ENCODE results near the gene NDUFB10. TPM values are rescaled to one million over a fixed set of nuclear protein-coding genes. Genes with fewer than 3 reads are reported as not detected.
"Not testable (repeated sequence)": the region's sequence is repeated elsewhere in the genome, so short reads cannot be mapped to it uniquely, and the experiment has no call there.

The NDUFB10 gene
- total RNA-seq, 1 donor from 2014 or later, result 97.5 TPM

DNA sequence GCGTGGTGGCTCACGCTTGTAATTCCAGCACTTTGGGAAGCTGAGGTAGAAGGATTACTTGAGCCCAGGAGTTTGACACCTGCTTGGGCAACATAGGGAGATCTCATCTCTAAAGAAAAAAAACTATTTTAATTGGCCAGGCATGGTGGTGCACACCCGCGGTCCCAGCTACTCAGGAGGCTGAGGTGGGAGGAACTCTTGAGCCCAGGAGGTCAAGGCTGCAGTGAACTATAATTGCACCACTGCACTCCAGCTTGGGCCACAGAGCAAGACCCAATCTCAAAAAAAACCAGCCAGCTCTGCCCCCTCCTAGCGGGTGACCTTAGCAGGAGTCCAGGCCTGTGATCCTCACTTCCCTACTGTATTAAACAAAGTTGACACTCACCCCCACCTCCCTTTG lies 35.2 kb upstream of the NDUFB10 start:
- DNase-seq (ENCODE audit: low spot score), result no peak

DNA sequence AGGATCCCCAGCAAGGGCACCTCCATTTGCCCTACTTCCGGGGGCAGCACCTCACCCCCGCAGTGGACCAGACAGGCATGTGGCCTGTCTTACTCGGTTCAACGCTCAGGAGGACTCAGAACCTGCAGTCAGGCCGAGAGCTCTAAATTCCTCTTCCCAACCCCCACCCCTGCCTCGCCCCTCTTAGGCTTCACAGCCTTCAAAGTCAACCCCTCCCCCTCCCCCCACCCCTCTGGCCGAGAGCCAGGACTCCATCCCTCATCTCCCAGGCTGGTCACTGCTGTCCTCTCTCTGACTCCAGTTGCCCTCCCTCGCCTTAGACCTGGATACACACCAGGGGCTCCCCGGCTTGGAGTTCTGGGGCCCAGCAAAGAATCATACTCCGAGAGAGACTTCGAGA lies 33.1 kb upstream of the NDUFB10 start:
- DNase-seq (ENCODE audit: low spot score), result no peak

DNA sequence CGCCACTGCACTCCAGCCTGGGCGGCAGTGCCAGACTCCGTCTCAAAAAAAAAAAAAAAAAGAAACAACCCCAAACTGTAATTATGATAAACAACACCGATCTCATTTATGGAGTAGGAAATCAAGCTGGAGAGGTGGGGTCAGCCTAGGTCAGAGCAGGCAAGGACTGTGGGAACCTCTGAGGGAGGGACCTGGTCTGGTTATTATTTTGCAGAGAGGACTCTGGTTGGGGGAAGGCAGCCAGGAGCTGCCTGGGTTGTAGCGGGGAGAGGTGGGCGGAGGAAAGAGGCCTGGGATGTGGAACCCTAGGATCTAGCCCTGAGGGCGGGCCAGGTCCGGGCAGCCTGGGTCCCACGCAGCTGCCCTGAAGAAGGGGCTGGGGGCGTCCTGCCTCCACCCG lies 30.2 kb upstream of the NDUFB10 start:
- no peak for DNase-seq (ENCODE audit: low spot score)

DNA sequence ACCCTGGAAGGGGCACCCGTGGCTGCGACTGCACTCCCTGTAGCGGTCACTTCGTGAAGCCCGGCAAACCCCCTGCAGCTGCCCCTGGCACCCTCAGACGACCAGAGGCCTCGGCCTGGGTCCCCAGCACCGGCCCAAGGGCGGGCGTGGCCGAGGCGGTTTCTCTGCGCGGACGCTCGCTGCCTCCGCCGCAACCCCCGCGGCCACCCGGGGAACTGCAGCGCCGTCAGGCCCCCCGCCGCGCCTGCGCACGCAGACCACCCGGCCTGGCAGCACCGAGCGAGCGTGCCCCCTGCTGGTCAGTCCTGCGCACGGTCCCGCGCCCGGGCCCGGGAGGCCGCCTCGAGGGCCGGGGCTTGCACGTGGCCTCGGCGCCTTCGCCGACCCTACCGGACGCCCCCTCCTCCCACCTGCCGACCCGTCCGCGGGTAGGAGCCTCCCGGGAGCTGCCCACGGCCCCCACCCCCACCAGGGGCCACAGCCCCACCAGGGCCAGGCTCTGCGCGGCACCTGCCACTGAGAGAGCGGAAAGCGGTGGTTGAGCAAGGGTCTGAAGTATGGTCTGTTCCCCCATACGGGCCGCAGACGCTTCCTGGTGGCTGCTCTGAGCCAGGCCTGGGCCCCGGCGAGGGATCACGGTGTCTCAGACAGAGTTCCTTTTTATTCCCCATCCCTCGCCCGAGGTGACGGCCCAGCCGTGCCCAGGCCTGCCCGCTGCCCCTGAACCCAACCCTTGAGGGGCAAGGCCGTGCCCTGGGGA lies 29.6 kb upstream of the NDUFB10 start:
- peak; percentile 90 for DNase-seq (ENCODE audit: low spot score)

DNA sequence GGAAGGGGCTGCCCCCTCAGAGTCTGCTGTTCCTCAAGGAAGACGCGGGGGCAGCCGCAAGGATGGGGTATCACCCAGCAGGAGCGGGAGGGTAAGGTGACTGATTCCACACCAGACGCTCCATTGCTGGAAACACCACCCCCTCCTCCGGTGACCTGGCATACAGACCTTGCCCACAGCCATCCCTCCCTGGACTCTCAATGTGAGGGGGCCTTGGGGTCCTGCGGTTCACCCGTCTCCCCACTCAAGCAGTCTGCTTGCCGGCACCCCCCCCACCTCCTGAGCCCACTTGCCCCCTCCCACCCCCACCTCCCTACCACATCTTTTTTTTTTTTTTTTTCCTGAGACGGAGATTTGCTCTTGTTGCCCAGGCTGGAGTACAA lies 29.0 kb upstream of the NDUFB10 start:
- no peak for DNase-seq (ENCODE audit: low spot score)

DNA sequence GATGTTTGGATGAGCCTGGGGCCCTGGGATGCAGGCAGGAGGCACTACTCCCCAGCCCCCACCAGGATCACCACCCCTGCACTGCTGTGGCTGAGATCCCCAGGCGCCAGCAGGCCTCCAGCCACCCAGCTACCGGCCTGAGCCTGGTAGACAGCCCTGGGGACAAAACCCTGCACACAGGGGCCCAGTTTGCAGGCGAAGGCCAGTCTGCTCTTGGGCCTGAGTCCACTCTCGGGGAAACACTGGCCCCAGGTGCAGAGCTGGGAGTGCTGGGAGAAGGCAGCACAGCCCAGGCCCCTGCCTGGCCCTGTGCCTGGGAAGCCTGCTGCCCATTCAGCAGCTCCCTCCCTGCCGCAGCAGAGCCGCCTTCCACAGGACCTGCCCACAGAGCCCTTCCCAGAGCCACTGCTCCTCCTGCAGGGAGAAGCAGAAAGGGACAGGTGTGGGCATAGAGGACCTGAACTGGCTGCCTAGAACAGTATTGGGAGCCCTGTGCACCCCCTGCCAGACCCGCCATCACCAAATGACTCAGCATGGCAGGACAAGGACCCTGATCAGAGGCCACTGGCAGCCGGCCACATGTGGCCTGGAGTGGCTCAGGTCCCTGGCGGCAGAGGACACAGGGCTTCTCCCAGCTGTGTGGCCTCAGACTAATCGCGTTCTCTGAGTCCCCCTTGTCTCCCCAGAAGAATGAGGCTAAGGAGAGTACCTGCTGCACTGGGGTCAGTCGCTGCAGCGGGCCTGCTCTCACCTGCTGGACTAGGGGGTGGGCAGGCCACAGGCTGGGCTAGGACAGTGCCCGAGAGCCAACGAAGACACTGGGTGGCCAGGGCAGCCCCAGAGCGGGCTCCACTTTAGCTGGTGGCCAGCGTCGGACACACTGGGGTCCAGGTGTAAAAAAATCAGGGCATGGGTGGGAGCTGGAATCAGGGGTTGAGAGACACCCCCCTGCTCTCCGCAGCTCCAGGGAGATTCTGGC lies 27.0 kb upstream of the NDUFB10 start:
- no peak for DNase-seq (ENCODE audit: low spot score)

DNA sequence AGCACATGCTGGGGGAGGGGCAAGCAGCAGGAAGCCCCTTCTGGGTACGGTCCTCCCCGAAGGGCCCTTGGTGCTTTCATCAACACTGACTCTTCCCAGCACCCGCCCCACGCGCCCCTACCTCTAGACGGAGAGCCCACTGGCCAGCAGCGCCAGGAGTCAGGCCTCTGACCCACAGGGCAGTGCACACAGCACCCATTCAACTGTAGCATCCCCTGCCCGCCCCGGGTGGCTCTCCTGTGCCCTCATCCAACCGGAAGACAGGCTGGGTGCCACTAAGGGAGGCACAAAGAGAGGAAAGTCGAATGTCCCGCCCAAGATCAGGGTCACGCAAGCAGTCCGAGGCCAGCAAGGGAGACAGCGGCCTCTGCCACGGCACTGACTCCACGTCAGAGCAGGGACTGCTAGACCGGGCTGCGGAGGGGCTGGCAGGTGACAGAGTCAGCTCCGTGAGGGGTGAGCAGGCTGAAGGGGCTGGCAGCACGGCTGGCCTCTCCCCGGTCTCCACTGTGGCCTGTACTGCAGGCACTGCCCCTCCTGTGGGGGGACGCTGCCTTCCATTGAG lies 26.2 kb upstream of the NDUFB10 start:
- DNase-seq (ENCODE audit: low spot score), result no peak

DNA sequence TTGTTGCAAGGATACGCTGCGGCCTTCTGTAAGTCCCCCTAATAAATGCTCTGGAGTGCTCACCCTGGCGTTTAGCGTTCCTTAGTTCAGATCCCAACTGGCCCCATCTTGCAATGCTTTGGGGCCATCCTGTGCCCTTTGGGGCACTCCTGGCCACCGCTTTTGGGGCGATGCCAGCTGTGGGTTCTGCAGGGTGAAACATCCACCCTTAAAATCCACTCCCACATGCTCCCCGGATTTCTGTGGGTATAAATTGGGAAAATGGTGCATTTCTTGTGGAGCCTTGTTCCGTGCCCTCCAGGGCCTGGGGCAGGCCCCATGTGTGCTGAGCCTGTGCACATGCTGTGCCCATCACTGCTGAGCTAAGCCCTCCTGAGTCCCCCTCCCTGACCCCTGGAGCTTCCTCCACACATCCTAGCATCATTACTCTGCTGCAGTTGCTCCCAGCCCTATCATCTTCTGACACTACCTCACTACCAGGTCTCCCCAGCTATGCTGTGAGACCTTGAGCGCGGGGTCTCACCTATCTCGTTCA lies 22.3 kb upstream of the NDUFB10 start:
- DNase-seq (ENCODE audit: low spot score), result no peak

DNA sequence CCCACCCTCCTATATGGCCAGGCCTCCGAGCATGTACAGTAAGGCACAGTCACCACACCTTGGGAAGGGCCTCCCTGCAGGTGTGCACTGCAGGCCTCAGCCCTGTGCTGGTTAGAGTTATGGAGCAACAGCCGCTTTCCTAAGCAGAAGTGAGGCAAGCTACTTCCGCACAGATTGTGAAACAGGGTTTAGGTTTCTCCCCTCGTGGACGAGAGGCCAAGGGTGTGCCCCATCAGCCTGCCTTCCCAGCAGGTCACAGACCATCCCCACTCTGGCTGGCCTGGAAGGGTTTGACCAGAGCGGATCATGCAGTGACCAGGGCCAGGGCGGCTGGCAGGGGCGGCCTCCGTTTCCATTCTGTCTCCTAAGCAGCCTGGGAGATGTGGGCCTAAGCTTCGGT lies 21.0 kb upstream of the NDUFB10 start:
- DNase-seq (ENCODE audit: low spot score), result peak; percentile 41

DNA sequence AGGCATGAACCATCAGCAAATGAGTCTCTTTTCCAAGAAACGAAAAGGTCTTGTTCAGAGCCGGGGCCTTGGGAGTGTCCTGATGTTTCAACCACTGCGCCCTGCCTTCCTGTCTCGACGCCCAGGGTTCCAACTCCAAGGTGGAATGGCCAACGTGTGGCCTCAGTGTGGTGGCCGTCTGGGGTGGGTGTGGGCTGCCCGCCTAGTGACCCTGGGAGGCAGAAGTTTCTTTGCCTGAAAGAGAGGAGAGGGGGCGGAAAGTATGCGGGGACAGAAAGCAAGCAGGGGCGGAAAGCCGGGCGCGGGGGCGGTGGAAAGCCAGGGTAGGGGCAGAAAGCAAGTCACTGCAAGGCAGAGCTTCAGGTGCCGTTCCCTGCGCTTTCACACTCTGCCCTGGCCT lies 20.4 kb upstream of the NDUFB10 start:
- no peak for DNase-seq (ENCODE audit: low spot score)

DNA sequence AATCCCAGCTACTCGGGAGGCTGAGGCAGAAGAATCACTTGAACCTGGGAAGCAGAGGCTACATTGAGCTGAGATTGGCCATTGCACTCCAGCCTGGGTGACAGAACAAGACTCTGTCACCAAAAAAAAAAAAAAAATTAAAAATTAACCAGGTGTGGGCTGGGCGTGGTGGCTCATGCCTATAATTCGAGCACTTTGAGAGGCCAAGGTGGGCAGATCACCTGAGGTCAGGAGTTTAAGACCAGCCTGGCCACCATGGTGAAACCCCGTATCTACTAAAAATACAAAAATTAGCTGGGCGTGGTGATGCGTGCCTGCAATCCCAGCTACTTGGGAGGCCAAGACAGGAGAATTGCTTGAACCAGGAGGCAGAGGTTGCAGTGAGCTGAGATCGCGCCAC lies 19.5 kb upstream of the NDUFB10 start:
- DNase-seq (ENCODE audit: low spot score), result not testable (repeated sequence)

DNA sequence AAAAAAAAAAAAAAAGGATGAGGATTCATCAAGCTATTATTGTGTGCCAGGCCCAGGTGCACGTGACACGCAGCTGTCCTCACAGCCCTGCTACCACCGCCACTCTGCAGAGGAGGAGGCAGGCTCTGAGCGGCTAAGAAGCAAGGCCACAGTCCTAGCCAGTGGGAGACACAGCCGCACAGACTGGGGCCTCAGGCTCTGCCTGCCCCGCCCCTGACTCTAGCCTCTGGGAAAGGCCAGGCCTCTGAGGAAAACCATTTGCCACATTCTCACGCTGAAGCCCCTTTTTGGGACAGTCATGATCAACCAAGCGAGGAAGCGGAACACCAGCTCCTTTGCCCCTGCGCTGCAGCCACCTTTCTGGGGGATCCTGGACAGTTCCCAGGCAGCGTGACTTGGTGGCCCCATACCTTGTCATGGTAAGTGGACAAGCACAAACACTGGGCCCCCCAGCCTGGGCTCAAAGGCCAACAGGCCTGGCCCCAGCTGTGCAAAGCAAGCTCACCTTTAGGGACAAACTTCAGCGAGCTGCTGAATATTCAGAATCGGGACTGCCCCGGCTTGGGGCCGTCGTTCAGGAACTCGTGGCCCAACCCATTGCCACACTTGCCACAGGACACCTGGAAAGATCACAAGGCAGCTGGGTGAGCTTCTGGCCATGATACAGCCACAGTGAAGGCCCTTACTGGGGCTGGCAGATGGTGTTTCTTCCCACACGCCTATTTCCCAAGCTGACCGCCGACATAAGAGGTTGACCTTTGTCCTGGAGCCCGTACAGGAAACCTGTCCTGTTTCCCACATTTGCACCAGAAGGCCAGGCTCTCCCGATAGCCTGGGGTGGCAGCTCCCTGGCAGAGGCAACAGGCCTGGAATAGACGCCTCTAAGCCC lies 18.8 kb upstream of the NDUFB10 start:
- no peak for DNase-seq (ENCODE audit: low spot score)

DNA sequence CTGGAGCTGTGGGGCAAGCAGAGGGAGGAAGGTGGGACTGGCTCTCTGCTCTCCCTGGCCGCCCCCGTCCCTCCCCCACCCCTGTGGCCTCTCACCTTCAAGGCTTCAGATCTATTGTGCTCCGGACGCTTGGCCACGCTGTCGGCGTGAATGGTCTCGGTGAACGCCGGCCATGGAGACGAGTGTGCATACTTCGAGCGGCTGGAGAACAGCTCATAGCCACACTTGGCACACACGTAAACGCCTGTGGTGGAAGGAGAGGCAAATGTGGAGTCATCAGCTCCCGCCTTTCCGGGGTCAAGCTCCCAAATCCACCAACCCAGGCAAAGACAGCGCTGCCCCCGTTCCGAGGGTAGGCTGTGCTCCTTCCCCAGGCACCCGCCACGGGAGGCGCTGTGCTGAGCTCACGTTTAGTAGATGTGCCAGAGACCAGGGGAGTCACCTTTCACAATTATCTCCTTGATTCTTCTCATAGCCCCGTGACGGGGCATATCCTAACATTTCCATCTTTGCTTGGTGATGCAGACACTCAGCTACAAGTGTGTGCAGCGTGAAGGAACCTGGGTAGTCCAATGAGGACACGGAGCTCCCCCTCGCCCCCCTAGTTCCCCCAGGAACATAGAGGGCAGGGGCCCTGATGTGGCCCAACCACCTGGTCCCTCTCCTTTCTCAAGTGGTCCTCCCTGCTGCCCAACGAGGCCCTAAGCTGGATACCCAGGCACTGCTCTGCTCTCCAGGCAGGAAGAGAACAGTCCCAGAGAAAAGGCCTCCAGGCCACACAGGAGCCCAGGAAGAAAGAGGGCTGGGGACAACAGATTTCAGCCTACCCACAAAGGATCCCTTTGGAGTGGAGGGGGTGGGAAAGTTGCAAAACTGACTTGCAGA lies 17.9 kb upstream of the NDUFB10 start:
- peak; percentile 47 for DNase-seq (ENCODE audit: low spot score)

DNA sequence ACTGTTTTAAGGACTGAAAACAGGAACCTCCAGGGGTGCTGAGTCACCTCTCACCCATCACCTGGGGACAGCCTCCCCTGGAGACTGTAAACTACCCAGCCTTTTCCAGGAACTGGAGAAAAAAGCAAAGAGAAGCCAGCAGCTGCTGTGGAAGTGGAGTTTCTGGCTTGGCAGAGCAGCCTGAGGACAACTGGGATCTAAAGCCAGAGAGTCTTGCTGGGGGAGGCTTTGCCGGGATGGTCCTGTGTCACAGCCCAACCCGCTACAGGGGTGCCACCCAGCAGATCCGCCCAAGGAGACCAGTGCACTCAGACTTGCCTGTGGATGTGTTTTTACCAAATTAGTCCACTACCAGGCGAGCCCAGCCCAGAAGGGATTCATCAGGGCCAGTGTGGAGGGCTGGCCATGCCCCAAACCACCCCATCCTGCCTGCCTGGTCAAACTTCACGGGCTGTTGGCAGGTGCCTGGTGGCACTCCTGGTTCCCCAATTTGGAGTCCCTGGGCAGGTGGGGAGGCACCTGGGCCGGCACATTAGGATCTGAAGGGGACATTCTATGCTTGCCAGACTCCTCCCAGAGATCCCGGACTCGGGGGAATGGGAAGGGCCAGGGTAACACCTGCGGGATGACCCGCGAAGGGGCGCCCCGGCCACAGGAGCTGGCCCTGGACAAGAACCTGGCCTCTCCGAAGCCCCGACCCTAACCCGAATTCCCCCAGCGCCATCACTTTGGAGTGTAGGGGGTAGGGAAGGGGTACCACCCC lies 17.1 kb upstream of the NDUFB10 start:
- DNase-seq (ENCODE audit: low spot score), result peak; percentile 48

DNA sequence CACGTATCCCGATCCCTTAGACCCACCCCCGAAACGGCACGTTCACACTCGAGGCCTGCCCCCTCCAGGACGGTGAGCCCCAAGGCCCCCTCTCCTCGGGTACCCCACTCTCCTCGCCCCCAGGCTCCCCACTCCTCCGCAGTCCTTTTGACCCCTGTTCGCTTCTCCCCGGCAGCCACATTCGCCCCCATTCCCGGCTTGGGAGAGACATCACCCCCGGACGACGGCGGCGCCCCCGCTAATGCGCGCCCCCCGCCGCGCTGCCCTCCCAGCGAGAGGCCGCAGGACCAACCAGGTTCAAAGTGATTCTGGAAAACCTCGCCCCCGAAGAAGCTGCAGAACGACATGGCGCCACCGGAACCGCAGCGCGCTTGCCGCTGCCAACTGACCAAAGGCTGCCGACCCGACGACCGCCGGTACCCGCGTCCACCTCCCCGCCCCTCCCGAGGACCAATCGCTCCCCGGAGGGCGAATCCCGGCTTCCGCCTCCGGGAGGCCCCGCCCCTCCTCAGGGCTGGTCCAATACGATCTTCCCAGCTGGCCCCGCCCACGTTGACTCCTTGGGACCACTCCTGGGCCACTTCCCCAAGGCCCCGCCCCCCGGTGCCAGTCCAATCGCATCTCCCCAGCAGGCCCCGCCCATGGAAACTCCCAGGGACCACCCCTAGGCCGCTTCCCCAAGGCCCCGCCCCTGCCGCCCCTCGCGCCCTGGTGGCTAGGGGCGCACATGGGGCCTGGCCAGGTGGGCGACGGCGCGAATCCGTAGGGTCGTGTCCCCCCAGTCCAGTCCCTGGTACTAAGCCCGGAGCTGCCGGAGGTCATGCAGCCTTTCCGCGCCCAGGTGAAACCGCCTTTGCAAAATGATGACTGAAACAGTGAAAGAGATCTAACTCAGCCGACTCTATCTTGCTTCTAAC lies 16.3 kb upstream of the NDUFB10 start, which contains the start of gene MSRB1:
Gene MSRB1, minus strand, starts transcription at position 390 of the 917 bp plus-strand sequence. Its CDS starts 43 bp downstream, at position 347.
- peak; percentile 100 for DNase-seq (ENCODE audit: low spot score)

DNA sequence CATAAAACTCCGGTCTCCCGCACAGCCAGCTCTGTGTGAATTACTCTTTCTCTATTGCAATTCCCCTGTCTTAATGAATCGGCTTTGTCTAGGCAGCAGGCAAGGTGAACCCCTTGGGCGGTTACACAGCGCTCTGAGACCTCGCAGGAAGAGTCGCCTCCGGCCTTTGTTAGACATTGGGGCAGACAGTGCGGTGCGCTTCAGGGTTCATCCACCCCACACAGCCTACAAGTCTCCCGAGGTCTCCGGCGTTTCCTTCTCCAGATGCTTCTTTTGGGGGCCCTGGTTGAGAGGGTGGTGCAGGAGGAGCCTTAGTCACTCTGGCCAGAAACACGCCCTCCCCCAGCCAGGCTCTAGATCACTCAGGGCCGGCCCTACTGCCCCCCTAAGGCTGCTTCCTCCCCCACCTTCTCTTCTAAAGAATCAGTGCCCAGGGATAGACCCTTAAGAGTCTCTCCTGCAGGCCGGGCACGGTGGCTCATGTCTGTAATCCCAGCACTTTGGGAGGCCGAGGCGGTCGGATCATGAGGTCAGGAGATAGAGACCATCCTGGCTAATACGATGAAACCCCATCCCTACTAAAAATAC lies 14.6 kb upstream of the NDUFB10 start:
- DNase-seq (ENCODE audit: low spot score), result peak; percentile 41

DNA sequence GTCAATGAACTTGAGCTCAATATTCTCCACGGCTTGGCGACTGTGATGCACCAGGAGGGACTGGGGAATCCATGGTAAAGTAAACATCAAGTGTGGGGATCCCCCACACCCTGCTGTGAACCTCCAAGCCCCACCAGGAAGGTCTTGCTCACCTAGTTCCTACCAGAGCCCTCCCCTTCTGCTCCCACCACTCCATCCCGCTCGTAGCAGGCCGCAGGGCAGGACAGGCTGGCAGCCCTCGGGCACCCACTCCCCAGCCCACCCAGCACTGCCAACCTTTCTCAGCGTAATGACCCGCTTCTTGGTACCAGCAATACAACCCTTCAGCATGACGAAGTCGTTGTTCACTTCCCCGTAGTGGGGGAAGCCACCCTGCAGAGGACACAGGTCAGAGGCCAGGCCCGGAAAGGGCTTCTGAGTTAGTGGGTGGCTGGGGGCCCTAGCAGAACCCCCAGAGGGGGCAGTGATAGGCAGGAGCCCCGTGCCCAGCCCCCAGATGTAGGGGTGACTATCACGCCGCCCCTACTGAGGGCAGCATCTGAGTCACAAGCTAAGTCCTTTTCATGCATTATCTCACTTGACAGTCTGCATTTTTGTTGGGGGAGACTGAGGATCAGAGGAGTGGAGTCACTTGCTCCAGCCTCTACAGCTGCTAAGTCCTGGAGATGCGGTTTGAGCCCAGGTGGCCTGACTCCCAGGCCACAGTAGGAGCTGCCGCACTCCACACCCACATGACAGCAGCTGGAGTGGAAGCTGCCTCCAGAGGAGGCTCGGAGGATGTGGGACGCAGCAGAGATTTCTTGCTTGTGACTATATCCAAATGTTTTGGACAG lies 13.6 kb upstream of the NDUFB10 start:
- DNase-seq (ENCODE audit: low spot score), result peak; percentile 41
